ENCODE measurements around the gene FCER1G. TPM values are rescaled to one million over a fixed set of nuclear protein-coding genes. Genes with fewer than 3 reads are reported as not detected.

The FCER1G gene
- total RNA-seq, 1 experiment from 2014 or later, result 1.0 TPM

- H3K4me3 Mint-ChIP-seq (ENCODE audit: unreplicated experiment), result no peak overlapping the region
- no peaks in the 10 kb centered on the region for H3K27me3 Mint-ChIP-seq (ENCODE audit: insufficient read depth, unreplicated experiment)
- intact Hi-C loops (cut with micrococcal nuclease), result no loop called here
- no peaks in the 10 kb centered on the region for H3K9me3 Mint-ChIP-seq (ENCODE audit: unreplicated experiment)
- no peak for TF ChIP-seq CTCF (IDR thresholded peaks at IDR 0.05; ENCODE audit: unreplicated experiment)
- peaks cover 96% of the 10 kb centered on the region for H3K36me3 Mint-ChIP-seq (ENCODE audit: insufficient read depth, unreplicated experiment)
- ChIA-PET POLR2A (interaction anchor here (0.6 to 1.2 kb wide), 2 partner anchors 10 to 106 kb away, joined by 4 read pairs; no protein-coding TSS in a partner anchor), CTCF (interaction anchor here (0.6 to 14.7 kb wide), 8 partner anchors 10 to 175 kb away, joined by 3 to 444 read pairs (median 36); partner anchors contain the start of genes APOA2, B4GALT3, FCER1G and PPOX)
- no peak for DNase-seq (ENCODE audit: unreplicated experiment)
- H3K4me1 Mint-ChIP-seq (ENCODE audit: insufficient read depth, unreplicated experiment), result peaks cover 33% of the 10 kb centered on the region
- no peak overlapping the region for H3K27ac Mint-ChIP-seq (ENCODE audit: low read depth, unreplicated experiment)
- BruUV-seq (replicated peaks), result no TSS peak
These were observed 7.9 kb upstream of the FCER1G start for GRCh38 chr1:161207173-161207572.

- Mint-ChIP-seq H3K9me3 (ENCODE audit: unreplicated experiment) (no peaks in the 10 kb centered on the region), H3K27ac (ENCODE audit: low read depth, unreplicated experiment) (no peak overlapping the region), H3K4me3 (ENCODE audit: unreplicated experiment) (no peak overlapping the region), H3K36me3 (ENCODE audit: insufficient read depth, unreplicated experiment) (peaks cover 98% of the 10 kb centered on the region), H3K27me3 (ENCODE audit: insufficient read depth, unreplicated experiment) (no peaks in the 10 kb centered on the region), H3K4me1 (ENCODE audit: insufficient read depth, unreplicated experiment) (peaks cover 25% of the 10 kb centered on the region)
- intact Hi-C loops (cut with micrococcal nuclease), result loop anchor here (1.0 to 2.0 kb wide), 2 partner anchors 15 to 173 kb away; no protein-coding TSS in a partner anchor
- ChIA-PET CTCF (interaction anchor here (0.6 to 14.7 kb wide), 24 partner anchors 8 to 534 kb away, joined by 3 to 444 read pairs (median 5); partner anchors contain the start of genes ADAMTS4, APOA2, CFAP126 and FCER1G), POLR2A (interaction anchor here (0.9 to 3.7 kb wide), 5 partner anchors 8 to 173 kb away, joined by 3 to 20 read pairs (median 7); partner anchors contain the start of genes NDUFS2 and TOMM40L)
- BruUV-seq (replicated peaks), result no TSS peak
- TF ChIP-seq CTCF (IDR thresholded peaks at IDR 0.05; ENCODE audit: unreplicated experiment), result peak; percentile 95
- peak; percentile 91 for DNase-seq (ENCODE audit: unreplicated experiment)
These were observed 5.2 kb upstream of the FCER1G start for GRCh38 chr1:161209790-161210409.

GRCh38 chr1:161214369-161214768 lies 726 bp upstream of the FCER1G start:
- Mint-ChIP-seq H3K27ac (ENCODE audit: low read depth, unreplicated experiment) (no peak overlapping the region), H3K9me3 (ENCODE audit: unreplicated experiment) (no peaks in the 10 kb centered on the region), H3K4me3 (ENCODE audit: unreplicated experiment) (no peak overlapping the region), H3K36me3 (ENCODE audit: insufficient read depth, unreplicated experiment) (peaks cover 67% of the 10 kb centered on the region), H3K27me3 (ENCODE audit: insufficient read depth, unreplicated experiment) (no peaks in the 10 kb centered on the region), H3K4me1 (ENCODE audit: insufficient read depth, unreplicated experiment) (peaks cover 14% of the 10 kb centered on the region)
- ChIA-PET POLR2A (no interaction called here), CTCF (interaction anchor here (0.7 to 18.5 kb wide), 4 partner anchors 7 to 127 kb away, joined by 3 to 444 read pairs (median 224); partner anchors contain the start of genes APOA2, FCER1G, NDUFS2 and TOMM40L)
- intact Hi-C loops (cut with micrococcal nuclease), result no loop called here
- no TSS peak for BruUV-seq (replicated peaks)
- TF ChIP-seq CTCF (IDR thresholded peaks at IDR 0.05; ENCODE audit: unreplicated experiment), result no peak
- no peak for DNase-seq (ENCODE audit: unreplicated experiment)

GRCh38 chr1:161216945-161217712 lies 2.0 kb downstream of the FCER1G start:
- CTCF ChIA-PET, result interaction anchor here (0.8 to 18.5 kb wide), 7 partner anchors 9 to 168 kb away, joined by 3 to 444 read pairs (median 55); partner anchors contain the start of genes NDUFS2 and TOMM40L
- H3K27ac Mint-ChIP-seq (ENCODE audit: low read depth, unreplicated experiment), result no peak overlapping the region

More at GRCh38 chr1:161216945-161217712, 2.0 kb downstream of the FCER1G start:
- peak; percentile 79 for DNase-seq (ENCODE audit: unreplicated experiment)
- Mint-ChIP-seq H3K4me1 (ENCODE audit: insufficient read depth, unreplicated experiment) (peaks cover 6% of the 10 kb centered on the region), H3K27me3 (ENCODE audit: insufficient read depth, unreplicated experiment) (no peaks in the 10 kb centered on the region), H3K36me3 (ENCODE audit: insufficient read depth, unreplicated experiment) (peaks cover 40% of the 10 kb centered on the region), H3K9me3 (ENCODE audit: unreplicated experiment) (no peaks in the 10 kb centered on the region), H3K4me3 (ENCODE audit: unreplicated experiment) (no peak overlapping the region)
- intact Hi-C loops (cut with micrococcal nuclease), result no loop called here
- POLR2A ChIA-PET, result interaction anchor here (0.9 to 3.6 kb wide), 5 partner anchors 9 to 98 kb away, joined by 3 to 20 read pairs (median 4); partner anchors contain the start of genes B4GALT3, NDUFS2 and TOMM40L
- TF ChIP-seq CTCF (IDR thresholded peaks at IDR 0.05; ENCODE audit: unreplicated experiment), result no peak
- BruUV-seq (replicated peaks), result no TSS peak

All from MCF 10A (cell line).